CD4-positive, alpha-beta T cell treated with Interleukin-12 subunit alpha and Interleukin-12 subunit beta, for 1 hour (primary cell): Measurements from ENCODE around the gene ADCY2.

ENCODE experiments used
- DNase-seq: peaks from one replicate; pipeline ENCODE4 v3.0.0-alpha.2; 2020

The ADCY2 gene

DNA sequence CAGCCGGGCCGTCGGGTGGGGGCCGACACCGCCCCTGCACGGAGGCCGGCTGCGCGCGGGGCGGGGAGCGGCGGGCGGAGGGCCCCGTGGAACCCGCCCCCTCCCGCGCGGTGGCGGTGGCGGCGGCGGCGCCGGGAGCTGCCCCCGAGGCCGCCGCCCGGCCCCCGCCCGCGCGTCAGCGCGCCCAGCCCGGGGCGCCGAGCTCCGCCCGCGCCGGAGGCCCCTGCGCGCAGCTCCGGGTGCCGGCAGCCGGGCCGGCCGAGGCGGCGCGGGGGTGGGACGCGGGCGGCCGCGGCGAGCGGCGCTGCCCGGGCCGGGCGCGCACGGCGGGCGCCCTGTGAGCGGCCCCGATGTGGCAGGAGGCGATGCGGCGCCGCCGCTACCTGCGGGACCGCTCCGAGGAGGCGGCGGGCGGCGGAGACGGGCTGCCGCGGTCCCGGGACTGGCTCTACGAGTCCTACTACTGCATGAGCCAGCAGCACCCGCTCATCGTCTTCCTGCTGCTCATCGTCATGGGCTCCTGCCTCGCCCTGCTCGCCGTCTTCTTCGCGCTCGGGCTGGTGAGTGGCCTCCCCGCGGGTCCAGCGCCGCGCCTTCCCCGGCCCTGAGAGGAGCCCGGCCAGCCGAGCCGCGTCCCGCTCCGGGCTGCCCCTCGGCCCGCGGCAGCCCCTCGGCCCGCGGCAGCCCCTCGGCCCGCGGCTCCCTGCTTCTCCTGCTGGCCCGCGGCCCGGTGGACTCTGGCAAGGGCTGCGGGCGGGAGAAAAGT lies at the start of gene ADCY2:
ADCY2 (plus strand) TSS at position 192 of the 766 bp plus-strand sequence; CDS start at position 351, 159 bp downstream.
- DNase-seq = no peak

DNA sequence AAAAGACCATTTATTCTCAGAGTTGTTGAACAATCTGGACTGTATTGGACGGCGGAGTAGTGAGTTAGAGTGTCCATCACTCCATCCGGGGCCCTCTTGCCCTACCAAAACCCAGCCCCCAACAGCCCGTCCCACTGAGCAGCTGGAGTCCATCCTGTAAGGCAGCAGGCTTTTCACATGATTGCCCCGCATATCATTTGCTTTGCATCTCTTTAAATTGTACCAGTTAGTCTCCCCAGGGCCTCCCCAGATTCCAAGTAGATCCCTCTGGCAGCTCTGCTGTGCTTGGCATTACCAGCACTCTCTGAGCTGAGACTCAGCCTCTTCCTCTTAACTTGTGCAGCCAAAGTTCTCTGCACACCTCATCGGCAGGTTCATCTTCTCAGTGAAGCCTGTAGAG lies 48.6 kb upstream of the ADCY2 start:
- DNase-seq = no peak

DNA sequence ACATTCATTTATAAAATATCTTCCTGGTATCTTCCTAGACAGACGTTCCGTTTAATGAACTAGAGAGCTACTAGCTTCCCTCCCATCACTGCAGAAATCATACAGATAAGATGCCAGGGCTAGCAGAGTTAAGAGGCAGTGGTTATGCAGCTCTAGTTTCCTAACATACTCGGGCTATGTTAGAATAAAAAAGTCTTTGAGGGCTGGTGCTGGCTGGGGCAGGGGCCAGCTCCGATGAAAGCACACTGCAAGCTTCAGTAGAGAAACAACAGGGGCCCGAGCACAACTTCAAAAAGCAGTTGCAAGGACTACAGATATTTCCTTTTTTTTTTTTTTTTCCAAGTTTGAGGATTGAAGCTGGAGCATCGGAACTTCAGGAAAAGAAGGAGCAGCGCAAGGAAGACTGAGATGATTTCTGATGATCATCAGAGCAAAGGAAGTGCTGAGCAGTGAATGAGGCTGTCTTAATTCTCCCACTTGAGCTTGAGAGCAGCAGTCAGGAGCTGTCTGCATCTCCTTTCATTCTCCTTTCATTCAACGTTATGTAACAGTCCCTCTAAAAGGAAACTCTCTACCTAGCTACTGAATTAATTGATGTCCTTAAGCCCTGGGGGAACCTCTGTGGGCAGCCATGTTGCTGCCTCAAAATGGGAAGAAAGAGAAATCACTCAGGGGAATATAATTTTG lies 47.6 kb upstream of the ADCY2 start:
- no peak for DNase-seq

DNA sequence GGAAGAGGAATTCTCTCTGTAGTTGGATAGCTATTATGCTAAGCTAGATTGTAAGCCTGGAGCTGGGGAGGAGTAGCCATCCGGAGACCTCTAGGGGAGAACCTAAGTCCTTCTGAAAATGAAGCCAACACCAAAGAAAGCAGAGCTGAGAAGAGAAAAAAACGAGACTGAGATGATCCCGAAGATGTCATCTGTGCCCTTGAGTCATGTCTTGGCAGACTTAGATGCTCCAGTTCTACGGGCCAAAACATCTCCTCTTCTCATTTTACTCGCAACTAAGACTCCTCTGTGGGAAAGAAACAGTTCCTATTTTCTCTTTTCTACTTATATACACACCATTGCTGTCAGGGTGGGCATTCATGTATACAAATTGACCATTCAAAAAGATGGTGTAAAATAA lies 34.3 kb upstream of the ADCY2 start:
- no peak for DNase-seq

DNA sequence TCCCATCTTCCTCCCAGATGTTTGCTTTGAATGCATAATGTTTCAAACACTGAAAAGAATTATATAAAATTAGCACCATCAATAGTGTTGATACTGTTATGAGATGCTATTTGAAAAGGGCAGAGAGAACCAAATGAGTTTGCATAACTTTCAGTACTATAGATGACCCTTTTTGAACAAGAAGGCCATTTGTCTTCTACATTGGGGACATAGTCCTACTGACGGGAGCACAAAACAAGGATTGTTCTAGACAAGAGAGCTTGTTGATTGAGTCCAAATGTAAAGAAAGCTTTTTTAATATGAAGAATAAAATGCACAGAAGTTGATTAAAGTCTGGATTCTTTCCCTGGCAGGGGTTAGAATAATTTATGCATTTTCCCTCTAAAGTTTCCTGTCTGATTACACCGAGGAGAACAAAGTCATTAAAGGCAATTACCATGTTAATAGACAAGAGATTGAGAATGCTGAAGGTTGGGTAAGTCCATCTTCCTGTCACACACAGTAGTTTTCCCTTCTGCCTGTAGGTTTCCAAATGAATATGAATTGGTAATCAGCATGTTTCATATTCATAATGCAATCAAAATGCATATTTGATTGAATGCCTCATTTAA lies 32.8 kb upstream of the ADCY2 start:
- no peak for DNase-seq

DNA sequence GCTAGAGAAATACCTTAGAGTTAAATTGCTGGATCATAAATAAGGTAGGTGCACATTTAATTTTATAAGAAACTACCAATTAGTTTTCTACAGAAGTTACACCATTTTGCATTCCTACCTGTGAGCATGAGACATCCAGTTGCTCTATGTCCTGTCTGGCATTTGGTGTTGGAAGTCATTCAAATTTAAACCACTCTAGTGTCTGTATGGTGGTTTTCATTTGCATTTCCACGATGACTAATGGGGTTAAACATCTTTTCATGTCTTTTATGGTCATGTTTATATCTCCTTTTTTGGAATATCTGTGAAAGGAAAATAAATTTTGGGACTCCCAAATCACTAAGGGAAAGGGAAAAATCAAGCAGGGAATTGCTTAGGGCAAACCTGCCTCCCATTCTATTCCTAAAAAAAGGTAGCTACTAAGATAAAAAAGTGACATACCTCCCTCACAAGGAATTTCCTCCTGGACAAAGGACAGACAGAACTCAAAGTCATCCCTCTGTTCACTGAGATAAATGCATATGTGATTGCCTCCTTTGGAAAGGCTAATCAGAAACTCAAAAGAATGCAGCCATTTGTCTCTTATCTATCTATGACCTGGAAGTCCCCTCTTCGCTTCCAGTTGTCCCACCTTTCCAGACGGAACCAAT lies 31.6 kb upstream of the ADCY2 start:
- no peak for DNase-seq

DNA sequence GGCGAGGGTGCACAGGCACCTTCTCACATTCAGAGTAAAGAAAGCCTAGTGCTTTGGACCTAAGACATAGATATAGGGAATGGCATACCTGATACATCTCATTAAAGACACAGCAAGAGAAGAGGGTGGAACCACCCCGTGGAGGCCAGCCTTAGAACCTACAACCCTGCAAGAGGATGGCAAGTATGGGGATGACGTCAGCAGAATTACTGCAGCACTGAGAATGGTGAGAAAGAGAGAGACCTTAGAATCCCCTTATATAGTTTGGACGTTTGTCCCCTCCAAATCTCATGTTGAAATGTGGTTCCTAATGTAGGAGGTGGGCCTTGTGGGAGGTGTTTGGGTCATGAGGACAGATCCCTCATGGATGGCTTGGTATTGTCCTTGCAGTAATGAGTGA lies 28.2 kb upstream of the ADCY2 start:
- no peak for DNase-seq

DNA sequence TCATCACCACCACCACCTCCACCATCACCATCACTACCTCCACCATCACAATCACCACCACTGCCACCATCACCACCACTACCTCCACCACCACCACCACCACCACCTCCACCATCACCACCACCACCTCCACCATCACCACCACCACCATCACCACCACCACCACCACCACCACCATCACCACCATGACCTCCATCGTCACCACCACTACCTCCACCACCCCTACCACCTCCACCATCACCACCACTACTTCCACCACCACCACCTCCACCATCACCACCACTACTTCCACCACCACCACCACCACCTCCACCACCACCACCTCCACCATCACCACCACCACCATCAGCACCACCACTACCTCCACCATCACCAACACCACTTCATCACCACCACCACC lies 23.5 kb upstream of the ADCY2 start:
- no peak for DNase-seq

DNA sequence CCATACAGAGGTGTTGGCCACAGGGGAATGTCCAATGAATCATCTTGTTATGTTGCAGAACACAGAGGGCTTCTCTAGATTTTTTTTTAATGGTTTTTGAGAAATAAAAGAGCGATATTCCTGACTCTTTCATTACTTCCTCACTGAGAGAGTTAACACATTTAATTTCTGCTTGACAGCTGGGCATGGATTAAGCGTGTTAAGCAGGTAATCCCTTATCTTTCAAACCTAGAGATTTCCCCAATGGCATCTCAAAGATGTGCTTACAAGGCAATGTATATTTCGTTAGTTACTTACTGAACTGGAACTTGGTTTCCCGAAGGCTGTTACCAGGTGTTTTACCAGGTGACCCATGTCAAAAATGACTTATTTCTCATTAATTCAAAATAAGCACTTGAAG lies 21.8 kb upstream of the ADCY2 start:
- no peak for DNase-seq

DNA sequence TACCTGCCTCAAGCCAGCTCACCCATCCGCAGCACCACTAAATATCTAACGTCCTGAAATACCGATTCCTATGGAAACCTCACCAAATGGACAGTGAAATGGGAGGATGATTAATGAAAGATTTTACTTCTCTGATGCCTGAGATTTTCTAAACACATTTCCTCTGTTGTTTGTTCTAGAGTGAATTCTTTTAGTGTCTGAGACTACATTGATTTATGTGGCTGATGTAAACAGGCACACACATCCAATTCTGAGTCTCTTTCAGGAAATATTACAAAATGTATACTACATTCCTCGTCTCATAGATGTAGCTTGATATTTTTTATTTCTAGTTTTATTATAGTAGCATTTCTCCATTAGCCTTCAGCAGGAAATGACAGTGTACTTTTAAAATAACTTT lies 20.5 kb upstream of the ADCY2 start:
- no peak for DNase-seq

DNA sequence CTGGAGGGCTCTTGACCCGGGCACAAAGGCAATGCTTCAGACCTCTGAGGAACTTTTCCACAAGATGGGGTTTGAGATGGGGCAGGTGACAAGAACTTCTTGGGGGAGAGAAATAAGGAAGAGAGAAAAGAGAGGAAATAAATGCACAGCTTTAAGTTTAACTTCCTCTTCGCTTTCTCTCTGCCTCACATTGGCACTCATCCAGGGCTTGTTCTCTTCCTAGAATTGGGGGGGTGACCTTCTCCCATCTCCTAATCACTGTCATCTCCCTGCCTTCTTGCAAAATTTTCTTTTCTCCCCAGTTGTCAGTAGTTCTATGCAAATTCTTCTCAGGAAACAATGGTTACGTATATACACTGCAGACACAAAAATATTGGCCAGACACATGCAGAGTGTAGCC lies 19.1 kb upstream of the ADCY2 start:
- DNase-seq = no peak

DNA sequence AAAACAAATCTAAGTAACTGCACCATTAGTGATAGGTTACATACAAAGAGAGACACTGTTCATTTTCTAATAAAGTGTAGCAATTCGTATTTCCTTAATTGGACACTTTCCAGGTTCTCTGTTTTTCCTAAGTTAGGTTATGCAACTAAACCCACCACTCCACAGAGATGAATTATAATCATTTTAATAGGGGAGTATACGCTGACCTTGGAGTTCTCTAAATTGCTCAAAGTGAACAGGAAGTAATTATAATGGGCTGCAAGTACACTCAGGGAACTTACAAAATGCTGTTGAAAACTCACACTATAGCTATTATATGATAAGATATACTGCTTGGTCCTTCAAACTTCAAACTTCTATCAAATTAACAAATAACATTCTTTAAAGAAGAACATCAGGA lies 18.2 kb upstream of the ADCY2 start:
- DNase-seq = no peak

DNA sequence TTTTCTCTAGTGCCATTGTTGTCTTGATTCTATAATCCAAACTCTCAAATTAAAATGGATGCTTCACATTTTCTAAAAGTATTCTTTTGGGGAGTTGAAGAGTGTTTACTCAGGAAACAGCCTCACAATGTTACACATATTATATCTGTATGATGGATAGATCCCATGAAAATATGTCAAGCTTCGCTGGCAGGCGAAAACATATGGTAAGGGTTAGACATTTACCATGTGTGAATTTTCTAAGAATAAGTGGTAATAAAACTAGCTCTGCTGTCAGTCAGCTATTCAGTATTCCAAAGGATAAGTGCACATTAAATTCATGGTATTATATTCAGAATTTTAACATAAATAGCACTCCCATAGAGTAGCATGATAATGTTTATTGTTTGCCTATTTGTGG lies 13.3 kb upstream of the ADCY2 start:
- DNase-seq = no peak

DNA sequence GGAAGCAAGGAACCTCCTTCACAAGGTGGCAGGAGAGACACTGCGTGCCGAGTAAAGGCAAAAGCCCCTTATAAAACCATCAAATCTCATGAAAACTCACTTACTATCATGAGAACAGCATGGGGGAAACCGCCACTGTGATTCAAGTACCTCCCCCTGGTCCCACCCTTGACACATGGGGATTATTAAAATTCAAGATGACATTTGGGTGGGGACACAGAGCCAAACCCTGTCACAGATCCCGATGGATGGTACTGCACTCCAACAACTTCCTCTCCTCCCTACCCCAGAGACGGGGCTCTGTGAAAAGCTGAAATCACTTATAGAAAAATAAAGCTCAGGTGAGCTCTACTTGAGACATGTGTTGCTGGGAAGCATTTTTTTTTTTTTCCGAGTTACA lies 10.3 kb upstream of the ADCY2 start:
- no peak for DNase-seq

DNA sequence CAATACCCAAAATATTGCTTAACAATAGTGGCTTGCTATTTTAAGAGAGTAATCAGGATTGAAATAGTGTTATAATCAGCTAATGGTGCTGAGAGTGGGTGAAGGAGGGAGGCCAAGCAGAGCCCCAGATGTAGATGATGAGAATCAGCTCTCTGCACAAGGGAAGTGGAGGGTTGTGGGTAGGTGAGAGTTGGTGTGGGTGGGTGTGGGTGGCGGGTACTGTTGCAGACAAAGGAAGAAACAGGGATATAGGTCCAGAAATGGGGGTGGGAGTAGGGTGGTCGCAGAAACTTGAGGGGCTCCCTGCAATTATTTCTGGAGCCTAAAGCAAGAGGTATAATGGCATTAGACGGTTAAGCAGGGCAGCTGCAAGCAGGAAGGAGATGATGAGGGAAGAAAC lies 7.4 kb upstream of the ADCY2 start:
- DNase-seq = no peak

DNA sequence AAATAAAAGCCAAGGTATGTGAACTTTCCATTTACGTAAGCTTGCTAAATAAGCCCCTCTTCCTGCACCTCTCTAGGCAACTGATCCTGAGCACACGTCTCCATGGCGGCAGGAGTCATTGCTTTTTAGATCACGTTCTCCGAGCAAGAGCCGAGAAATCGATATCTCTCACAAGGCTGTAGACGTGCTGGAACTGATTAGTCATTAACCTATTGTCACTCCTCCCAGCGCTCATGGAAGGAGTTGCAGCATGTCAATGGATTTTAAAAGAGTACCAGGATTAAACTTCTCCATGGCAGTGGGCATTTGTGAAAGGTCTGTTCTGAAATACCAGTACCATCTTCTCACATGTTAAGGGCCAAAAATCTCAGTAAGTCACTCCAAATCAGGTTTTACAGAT lies 4.7 kb upstream of the ADCY2 start:
- no peak for DNase-seq

DNA sequence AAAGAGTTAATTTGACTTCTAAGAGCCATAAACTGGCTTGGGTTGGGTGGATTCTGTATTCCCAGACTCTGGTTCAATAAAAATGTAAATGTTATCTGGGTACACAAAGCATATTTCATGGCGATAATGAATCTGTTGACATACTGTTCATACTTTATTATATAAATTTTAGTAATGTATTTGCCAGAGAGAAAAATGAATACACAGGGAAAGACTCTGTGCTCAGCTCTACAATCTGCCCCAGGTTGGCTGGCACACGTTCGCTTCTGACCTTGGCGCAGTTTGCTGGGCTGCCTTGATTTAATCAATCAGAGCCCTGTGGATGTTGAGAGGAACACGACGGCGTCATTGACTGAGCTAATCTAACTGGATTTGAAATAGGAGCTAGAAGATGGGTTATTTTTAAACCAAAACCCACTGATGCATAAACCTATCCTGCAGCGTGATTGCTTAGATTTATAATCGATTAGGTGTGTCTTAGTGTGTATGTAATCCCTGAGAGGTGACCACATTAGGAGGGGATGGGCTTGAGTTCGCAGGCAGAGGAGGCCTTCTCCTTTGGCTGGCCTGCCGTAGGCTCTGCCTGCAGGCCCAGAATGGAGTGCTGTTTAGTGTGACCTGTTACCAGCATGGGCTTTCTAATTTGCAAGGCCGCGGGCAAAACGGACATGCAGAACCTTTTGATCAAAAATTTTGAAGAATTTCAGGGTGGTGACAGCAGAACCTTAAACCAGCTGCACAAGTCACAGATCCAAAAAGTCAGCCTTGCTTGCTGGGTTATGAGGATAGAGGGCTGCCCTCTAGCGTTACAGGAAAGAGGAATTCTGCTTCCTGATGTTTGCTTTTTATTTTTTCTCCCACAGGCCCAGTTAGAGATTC lies 3.9 kb upstream of the ADCY2 start:
- DNase-seq = no peak

DNA sequence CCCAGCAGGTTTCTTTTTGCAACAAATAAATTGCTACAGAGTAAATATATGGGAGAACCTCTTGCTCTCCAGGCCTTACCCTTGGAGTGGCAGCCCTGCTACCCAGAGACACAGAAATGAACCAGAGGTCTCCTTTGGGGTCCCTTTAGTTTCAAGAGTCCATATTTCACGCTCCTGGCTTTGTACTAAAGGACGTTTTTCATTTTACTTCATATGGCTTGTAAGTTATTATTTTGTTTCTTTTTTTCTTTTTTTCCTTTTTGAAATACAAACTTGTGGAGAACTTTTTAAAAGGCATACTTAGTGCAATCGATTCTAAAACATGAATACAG lies 3.3 kb upstream of the ADCY2 start:
- DNase-seq = no peak

DNA sequence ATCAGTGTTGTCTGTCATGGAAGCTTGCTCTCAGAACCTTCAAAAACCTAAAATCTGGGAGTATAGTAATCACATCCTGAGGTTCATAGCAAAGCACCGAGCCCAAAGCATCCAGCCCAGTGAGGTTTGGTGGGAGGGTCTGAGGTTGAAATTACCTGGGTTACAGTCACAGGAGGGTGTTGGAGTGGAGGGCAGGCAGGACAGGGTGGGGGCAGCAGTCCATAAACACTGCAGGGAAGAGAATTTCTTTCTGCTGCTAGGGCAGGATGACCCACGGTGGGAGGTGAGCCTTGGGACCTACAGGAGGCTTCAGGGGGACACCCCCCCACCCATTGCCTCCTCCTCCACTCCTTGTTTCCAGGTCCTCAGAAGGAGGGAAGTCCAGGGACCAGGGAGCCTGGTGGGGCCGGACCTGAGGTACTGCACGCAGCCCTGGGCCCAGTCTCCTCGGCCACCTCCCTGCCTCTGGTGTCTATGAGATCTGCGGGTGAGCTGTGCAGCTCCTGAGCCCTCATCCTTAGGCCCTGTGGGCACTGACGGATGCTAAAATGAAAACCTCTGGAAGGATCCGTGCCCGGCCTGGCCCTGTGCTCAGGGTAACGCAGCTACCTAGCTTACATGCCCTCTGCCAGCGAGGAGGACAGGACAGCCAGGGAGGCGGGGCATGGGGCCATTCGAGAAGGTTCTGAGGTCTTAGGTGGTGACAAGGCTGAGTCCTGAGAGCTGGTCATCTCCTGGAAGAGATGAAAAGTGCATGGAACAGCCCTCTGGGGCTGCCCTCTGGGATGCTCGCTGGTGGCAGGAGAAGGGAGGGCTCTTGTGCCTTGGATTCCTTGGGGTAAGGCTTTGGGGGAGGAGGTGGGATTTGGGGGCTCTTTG lies 1.8 kb upstream of the ADCY2 start:
- no peak for DNase-seq

DNA sequence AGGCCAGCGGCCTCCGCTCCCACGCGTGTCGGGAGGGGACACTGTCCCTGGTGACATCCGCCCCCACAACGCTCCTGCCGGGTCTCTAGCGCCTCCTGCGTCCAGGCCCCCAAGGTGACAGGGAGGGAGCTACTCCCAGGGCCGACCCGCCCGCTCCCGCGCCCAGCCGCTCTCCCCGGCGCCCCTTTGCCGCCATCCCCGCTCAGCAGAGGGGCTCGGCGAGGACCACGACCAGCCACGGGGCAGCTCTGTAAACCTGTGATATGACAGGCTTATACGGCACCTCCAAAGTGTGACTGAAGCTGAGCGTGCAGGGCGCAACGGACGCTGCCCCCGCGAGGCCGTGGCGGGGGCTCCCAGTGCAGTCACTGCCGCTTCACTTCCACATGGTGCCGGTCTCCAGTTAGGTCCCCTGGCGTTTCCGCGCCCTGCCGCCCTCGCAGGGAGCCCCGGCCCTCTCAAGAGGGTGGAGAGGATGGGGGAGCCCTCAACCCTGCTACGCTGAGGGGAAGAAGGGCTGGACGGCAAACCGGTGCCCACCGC lies 978 bp upstream of the ADCY2 start:
- DNase-seq = no peak

DNA sequence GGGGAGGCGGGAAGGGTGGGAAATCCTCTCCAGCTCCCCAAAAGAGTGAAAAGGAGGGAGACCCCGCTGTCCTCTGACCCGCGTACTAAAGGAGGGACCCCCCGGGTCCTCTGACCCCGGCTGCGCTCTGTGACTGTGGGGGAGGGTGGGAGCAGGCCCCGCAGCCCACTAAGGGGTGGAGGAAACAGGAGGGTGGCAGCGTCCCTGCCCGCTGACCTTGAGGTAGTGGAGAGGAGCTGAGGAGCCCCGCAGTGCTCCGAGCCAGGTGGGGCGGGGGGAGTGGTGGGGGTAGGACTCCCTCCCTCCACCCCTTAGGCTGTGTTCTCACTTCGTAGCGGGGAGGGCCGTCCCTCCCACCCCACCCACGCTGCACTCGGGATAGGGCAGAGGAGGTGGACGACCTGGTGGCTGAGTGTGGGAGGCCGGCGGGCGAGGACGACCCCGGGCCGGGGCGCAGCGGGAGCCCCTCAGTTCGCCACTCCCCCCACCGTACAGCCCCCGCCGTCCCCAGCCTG lies 449 bp upstream of the ADCY2 start:
- no peak for DNase-seq
